HG03460 (cell line): ENCODE results near the gene GRAP.

Experiments
- ATAC-seq: cut with Tn5 transposase; IDR thresholded peaks from one replicate; pipeline ENCODE4 v1.9.1; 2021; ENCODE audit not compliant: unreplicated experiment

GRAP gene

DNA sequence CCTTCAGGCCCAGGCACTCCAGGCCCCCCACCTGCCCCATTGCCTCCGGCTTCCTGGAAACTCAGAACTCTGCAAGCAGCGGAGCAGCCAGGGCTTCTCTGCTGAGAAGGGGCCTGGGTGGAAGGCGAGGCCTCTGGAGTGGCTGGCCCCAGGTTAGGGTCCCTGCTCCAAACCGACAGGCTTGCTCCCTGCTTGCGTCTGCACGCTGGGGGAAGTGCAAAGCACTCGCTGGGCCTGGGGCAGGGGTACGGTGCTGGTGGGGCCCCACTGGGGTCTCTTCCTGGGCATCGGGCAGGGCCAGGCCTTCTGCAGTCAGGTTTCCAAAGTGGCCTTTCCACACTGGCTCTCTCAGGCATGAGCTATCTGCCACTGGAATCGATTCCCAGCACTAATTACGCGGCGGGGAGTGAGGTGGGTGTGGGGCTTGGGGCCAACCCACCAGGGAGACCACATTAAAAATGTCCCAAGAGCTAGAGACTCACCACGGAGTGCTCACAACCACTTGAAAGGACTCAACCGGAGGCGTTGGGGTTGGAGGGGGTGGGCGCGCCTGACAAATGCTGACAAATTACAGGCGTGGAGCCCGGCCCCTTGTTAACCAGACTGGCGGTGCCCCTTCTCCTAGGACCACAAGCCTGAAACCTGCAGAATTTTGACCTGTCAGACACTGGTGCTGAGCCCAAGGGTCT, 60.1 kb downstream of the GRAP start:
- no peak for ATAC-seq

DNA sequence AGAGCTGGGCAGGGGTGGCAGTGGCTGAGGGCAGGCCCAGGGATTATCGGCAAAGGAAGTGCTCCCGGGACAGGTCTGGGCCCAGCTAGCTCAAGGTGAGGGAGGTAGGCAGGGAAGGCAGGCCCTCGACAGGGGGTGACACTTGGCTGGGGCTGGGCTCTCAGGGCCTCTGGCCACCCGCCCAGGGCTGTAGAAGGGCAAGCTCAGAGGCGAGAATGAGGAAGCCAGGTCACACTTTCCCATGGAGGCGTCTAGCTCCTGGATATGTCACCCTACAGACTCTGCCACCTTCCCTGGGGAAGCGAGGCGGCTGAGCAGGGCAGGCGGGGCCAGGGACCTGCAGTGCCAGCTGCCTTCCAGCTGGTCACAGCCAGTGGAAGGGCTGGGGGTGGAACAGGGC, 61.3 kb downstream of the GRAP start:
- ATAC-seq = no peak

DNA sequence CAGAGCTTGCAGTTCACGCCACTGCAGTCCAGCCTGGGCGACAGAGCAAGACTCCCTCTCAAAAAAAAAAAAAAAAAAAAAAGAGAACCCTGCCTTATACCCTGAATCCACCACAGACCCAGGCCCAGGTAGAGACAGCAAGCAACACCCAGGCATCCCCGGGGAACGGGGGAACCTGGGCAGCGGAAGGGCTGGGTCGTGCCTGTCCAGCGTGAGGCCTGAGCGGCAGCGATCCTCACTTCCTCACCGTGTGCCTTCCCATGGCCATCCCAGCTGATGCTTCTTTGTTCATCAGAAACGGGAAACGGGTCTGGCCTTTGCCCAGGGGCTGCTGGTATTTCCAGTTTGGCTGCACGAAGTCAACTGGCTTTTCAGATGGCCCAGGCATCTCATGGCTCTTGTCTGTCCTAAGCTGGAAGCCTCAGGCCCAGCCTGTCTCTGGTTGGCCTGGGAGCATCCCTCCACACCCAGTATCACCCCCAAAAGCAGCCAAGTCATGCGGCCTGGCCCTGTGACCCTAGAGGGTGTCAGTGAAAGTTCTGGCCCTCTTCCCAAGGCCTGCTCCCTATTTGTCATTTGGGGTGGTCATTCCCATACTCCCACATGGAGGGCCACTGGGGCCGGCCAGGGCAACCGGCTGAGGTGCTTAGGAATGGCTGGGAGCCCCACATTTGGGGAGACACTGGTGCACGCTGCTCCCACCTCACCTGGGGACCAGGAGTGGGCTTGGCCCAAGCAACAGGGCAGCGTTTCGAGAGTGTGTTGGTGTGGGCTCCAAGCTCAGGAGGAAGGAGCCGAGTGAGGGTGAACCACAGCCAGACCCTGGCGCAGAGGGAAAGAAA, 62.3 kb downstream of the GRAP start:
- no peak for ATAC-seq

DNA sequence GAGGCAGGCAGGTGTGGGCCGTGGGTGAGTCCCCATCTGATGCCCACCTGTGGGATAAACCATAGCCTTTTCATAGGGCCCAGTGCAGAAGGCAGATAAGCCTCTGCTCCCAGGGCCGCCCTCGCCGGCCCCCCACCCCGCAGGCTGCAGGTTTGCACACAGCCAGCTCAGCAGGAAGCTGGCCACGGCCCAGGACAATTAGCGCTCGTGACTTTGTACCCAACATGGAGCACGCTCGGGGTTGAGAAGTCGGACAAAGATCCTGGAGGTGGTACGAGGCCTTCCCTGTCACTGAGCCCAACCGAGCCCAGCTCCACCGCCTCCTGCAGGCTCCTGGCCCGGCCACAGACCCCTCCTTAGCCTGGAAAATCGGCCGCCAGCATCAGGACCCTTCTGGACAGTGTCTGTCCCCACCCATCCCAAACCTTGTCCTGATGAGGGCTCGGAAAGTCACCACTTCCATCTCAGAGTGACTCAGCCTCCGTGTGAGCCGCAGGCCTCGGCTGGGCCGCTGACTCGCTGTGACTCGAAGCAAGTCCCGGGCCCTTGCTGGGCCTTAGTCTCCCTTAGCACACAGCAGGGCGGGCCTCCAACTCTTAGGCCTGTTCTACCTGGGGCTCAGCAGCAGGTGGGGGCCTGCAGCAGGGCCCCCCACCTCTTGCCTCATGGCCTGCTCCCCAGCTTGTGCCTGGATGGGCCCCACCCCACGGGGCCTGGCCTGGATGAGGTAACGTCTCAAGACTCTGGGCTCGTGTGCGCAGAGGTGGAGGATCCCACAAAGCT, 64.9 kb downstream of the GRAP start:
- no peak for ATAC-seq

DNA sequence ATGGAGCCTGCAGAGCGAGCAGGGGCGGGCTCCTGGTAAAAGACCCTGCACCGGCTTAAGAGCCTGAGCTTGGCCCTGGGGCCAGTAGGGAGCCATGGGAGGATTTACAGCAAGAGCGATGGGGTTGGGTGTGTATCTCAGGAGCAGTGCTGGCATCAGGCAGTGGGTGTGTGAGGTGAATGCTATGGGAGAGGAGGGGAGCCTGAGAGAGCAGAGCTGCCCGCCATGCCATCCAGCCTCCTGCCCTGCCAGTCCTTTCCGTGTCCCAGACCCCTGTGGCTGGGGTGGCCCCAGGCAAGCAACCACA, 65.5 kb downstream of the GRAP start:
- no peak for ATAC-seq

DNA sequence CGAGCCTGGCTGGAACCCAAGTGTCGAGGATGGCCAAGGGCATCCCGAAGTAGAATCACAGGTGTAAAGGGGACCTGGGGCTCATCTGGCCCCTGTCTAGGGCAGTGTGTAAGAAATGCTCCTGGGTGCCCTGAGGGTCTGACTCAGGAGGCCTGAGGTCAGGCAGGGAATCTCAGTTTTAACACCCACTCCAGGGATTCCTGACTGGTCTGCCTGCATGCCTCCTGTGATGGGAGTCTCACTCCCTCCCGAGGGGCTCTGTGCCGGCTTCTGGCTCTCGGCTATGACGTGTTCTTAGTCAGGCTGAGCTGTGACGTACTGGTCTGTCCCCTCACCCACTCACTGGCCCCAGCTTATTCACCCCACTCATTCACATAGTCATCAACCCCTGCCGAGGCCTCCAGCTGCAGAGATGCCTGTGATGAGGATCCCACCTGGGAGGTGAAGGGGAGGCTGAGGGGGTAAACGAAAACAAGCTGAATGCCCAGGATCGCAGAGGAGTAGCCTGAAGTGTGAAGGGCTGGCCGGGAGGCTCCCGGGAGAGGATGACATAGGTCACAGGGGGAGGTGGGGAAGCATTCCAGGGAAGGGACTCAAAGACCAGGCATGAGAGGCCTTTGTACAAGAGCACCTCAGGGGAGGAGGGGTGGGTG, 65.9 kb downstream of the GRAP start:
- no peak for ATAC-seq

DNA sequence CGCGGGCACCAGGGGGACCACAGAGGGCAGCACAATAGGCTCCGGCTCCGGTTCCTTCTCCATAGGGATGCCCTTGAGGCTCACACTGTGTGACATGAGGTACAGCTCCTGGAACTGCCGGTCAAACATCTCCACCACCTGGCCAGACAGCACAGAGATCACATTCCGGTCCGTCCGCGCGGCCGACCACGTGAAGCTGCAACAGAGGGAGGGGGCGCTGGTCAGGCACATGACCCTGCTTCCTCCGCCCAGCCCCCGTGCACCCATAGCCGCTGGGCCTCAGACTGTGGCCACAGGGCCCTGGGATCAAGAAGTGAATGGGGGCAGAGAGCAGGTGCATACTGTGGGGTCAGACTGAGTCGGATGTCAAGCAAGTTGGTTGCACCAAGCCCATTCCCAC, 68.1 kb downstream of the GRAP start:
- ATAC-seq = no peak

DNA sequence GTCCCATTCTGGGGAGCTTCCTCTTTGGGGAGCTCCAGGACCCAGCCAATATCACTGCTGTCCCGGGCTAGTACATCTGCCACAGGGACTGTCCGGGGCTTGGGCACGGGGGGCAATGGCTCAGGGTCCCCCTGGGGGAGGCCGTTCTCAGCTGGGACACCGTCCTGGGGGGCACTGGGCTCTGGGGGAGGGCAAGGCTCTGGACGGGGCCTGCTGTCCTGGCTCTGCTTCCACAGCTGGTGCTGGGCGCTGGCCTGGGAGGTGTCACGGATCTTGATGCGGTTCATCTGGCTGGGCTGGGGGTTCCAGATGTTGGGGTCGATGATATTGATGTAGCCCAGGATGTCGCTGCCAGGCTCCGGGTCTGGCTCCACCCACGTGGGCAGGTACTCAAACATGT, 68.7 kb downstream of the GRAP start:
- no peak for ATAC-seq

DNA sequence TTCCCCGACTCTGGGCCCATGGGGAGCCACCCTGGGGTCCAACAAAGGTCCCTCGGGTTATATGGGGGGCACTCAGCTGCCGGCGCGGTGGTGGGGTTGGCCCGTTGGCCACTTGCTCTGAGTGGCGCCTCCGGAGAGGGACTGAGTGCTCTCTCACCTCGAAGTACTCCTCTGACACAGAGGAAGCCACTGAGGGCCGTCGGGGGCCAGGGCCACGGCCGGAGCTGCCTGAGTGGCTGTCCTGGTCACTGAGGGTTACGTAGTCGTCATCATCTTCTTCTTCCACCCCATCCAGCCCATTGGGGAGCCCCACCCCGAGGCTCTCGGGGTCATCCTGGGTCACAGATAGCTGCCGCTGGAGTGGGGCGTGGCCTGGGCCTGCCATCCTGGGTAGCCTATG, 69.1 kb downstream of the GRAP start:
- no peak for ATAC-seq

DNA sequence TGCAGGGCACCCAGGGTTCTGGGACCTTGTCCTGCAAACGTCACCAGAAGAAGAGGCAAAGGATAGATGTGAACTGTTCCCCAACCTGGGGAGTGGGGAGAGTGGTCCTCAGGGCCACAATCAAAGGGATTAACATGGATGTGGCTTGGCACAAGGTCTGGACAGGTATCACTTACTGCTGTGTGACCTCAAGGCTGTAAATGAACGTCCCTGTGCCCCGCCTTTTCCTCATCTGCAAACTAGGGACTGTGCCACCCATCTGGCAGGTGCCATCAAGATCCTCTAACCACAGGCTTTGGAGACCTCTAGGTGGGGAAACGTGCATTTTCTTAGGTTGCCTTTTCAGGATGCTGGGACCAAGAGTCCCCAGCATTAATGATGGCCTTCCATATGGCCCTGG, 69.7 kb downstream of the GRAP start:
- no peak for ATAC-seq

DNA sequence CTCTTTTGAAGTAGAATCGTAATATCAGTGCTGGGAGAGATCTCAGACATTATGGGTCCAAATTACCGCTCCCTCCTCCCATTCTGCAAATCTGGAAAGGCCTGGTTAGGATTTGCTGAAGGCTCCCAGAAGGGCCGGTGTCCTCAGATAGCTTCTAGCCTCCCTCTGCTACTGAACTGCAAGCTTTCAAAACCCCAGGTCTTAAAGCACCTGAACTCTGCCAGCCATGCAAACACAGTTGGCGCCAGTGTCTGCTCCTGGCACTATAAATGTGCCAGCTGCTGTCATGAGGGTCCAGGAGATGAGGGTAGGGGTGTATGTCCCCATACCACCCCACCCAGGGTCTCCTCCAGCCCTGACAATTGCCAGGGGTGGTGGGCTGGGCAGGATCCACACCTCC, 70.6 kb downstream of the GRAP start:
- no peak for ATAC-seq

DNA sequence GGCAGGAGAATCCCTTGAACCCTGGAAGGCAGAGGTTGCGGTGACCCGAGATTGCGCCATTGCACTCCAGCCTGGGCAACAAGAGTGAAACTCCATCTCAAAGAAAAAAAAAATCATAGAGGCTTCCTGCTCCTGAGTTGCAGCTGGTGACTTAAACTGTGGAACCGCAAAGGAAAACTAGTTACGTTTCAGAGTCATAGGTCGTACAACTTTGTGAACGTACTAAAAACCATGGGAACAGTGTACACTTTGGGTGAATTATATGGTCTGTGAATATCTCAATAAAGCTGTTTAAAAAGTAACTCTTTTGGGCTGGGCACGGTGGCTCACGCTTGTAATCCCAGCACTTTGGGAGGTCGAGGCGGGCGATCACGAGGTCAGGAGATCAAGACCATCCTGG, 71.2 kb downstream of the GRAP start:
- ATAC-seq = no peak

DNA sequence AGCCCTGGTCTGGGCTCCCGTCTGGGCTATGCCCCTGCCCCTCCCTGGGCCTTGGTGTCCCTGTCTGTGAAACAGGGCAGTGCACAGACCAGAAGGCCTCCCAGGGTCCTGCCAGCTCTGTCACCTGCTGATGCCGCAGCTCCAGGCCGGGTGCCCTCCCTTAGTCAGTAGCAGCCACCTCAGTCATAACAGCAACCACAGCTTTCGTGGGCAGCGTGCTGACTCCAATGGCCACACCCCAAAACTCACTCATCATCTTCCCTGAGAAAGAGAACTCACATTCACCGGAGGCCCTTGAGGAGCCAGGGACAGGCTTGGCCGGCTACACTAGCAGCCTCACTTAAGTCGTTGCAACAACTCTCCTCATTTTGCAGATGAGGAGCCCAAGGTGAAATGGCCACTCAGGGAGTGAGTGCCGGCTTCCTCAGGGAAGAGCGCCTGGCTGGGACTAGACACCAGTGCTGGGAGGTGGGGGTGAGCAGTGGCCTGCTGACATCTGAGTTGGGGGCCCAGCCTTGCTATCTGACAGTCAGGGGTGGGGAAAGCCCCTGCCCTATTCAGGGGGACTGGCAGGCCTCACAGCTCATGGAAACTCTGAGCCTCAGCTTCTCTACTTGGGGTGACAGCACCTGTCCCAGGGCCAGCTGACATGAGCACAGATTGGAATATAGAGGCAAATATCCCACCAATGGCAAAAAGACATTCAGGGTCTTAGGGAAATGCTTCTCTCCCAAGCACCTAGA, 72.2 kb downstream of the GRAP start:
- no peak for ATAC-seq

DNA sequence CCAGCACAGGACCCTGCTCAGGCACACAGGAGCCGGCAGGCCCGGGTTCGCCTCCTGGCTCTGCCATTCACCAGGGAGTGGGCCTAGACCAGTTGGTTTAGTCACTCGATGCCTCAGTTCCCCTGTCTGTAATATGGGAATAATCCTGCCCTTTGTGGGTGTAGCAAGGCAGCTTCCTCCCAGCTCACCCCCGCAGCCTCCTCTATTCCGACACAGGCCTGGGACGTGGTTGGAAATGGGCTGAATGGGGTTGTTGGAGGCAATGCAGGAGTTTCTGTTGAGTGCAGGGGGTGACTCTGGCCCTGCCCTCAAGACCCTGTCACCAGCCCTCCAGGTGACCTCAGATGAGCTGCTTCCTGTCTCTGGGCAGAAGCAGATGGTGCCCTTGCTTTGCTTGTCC, 75.0 kb downstream of the GRAP start:
- ATAC-seq = no peak
